Measurements from ENCODE around the gene ZCCHC3.

The ZCCHC3 gene

DNA sequence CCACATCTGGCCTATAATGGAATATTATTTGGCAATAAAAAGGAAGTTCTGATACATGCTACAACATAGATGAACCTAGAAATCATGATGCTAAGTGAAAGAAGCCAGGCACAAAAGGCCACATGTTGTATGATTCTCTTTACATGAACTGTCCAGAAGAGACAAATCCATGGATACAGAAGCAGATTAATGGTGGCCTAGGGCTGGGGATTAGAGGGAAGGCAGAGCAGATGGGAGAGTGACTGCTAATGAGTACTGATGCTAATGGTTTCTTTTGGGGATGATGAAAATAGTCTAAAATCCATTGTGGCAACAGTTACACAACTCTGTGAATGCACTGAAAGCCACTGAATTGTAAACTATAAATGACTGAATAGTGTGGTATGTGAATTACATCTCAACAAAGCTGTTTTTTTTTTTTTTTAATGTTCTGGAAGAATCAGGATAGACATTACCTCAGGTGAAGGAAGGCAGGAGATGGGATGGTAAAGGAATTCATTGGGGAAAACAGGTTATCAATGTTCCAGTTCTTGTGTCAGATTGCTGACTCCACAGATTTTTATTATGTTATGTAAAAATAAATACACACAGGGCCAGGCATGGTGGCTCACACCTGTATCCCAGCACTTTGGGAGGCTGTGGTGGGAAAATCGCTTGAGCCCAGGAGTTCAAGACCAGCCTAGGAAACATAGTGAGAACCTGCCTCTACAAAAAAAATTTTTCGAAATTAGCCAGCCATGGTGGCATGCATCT lies 19.1 kb downstream of the ZCCHC3 start:
- no peak overlapping the region for H3K27ac ChIP-seq
- TF ChIP-seq, protein P1, sequence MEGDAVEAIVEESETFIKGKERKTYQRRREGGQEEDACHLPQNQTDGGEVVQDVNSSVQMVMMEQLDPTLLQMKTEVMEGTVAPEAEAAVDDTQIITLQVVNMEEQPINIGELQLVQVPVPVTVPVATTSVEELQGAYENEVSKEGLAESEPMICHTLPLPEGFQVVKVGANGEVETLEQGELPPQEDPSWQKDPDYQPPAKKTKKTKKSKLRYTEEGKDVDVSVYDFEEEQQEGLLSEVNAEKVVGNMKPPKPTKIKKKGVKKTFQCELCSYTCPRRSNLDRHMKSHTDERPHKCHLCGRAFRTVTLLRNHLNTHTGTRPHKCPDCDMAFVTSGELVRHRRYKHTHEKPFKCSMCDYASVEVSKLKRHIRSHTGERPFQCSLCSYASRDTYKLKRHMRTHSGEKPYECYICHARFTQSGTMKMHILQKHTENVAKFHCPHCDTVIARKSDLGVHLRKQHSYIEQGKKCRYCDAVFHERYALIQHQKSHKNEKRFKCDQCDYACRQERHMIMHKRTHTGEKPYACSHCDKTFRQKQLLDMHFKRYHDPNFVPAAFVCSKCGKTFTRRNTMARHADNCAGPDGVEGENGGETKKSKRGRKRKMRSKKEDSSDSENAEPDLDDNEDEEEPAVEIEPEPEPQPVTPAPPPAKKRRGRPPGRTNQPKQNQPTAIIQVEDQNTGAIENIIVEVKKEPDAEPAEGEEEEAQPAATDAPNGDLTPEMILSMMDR (conservative IDR thresholded peaks at IDR 0.05): no peak

- H3K27ac ChIP-seq: peak overlapping the region; percentile 98
- TF ChIP-seq, protein P1 (conservative IDR thresholded peaks at IDR 0.05): peak; percentile 54
Measured at GRCh38 chr20:324177-325044, 27.0 kb downstream of the ZCCHC3 start.

DNA sequence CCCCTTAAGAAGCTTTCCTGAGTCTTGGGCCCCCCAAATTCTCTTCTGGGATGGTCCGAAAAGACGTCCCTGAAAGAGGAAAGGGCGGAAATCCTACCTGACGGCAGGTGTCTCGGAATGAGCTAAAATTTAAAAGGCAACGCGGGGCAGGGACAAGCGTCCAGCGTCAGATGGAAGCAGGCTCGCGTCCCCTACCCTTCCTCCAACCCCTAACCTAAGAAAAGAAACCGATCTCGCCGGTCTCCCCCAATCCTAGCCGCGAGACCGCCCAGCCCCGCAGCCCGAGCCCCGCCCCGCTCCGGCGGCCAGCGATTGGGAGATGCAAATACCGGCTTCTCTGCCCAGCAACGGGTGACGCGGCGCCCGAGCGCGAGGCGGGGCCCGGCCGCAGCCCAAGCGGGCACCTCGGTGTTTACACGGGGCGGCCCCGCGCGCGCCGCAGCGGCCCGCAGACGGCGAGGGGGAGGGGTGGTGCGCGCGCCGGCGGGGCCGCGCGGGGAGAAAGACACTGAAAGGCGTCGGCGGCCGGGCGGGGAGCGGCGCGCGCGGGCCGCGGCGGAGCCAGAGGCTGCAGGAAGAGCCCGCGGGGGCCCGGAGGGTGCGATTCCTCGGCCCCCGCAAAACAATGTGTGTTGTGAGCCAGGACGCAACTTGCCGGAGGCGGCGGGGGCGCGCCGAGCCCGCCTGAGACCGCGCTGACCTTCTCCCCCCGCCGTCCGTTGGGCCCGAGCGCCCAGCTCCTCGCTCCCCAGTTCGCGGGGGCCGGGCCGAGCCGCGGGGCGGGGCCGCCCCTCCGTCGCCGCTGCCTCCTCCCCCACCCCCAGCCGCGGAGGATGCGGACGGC lies 27.9 kb downstream of the ZCCHC3 start, which contains the start of gene SOX12:
TSS of gene SOX12 (plus strand) at position 508 of the 844 bp plus-strand sequence. CDS start 373 bp downstream, outside the sequence.
- TF ChIP-seq, protein P1 (conservative IDR thresholded peaks at IDR 0.05): no peak
- H3K27ac ChIP-seq: peak within 1 kb of the TSS; percentile 98

GRCh38 chr20:325889-326644 lies 28.7 kb downstream of the ZCCHC3 start:
- H3K27ac ChIP-seq: peak overlapping the region; percentile 98
- TF ChIP-seq, protein P1 (conservative IDR thresholded peaks at IDR 0.05): no peak; the same call in 1 of the 2 replicates

DNA sequence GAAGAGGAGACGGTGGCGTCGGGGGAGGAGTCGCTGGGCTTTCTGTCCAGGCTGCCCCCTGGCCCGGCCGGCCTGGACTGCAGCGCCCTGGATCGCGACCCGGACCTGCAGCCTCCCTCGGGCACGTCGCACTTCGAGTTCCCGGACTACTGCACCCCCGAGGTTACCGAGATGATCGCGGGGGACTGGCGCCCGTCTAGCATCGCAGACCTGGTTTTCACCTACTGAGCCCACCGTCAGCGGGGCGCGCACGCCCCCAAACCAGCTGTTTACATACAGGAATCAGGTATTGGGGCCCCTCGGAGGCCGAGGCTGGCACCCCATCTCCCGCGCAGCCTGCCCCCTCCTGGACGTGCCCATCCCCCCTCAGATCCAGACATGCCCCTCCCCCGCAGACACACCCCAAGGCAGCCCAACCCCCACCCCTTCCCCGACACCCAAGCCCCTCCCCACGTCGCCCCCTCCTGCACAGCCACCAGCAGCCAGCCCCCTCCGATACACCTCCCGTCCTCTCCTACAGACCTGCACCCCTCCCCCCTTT lies 29.3 kb downstream of the ZCCHC3 start:
- TF ChIP-seq, protein P1 (conservative IDR thresholded peaks at IDR 0.05): no peak
- peak overlapping the region; percentile 98 for H3K27ac ChIP-seq

DNA sequence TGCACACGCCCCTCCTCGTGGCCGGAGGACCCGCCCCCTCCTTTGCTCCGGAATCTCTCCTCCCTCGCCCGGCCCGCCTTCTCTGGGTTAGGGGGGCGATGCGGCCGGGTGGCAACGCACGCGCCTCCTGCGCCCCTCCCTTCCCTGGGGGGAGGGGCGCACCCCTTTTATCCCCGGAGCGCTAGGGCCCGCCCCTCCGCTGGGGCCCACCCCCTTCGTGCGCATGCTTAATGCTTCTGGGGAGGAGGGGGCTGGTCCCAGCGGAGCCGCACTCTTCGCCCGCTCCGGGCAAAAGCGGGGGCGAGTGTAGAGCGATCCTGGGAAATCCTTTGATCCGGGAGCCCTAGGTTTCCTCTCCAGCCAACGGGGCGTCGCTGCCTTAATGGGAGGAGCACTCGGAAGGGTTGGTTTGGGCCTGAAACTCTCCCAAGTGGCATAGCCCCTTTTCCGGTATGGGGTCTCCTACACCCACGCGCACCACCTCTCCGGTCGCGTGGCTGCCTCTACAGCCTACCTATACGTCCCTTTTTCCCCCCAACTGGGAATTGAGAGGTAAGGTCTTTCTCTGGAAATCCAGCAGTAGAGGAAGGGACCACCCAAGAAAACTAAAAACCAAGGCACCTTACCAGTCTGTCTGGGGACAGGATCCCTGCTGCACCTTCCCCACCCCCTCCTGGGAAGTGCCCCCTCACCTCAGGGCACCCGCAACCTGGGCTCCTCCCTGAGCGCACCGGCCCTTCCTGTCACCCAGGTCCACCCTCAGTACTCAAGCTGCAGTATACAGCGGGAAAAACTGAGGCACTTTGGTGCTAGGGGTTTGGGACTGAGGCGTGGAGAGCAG lies 30.0 kb downstream of the ZCCHC3 start:
- H3K27ac ChIP-seq: peak overlapping the region; percentile 98
- TF ChIP-seq, protein P1 (conservative IDR thresholded peaks at IDR 0.05): no peak
